Measurements from ENCODE around the gene WASHC3.

The WASHC3 gene

DNA sequence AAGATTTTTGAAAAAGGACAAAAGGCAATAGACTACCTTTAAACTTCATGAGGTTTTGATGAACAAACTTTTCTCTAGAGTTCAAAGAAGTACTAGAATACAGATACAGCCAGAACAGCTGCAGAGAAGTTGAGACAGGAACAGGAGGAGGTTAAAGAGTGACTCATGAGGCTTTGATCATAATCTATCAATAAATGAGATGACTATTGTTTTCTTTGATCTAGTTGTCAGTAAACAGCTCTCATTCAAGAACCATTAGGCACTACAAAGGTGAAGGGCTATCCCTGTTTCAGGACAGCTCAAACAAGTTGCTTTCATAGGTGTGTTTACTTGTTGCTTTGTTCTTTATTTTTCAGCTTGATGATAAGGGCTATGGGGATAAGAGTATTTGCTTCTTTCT is 2.4 kb downstream of the WASHC3 start:
- ATAC-seq (ENCODE audit: insufficient read depth, low read depth) (no peak), DNase-seq (no peak)
- H3K4me2 ChIP-seq (ENCODE audit: insufficient read depth, low read length): no peak overlapping the region
- no peaks in the 10 kb centered on the region; the same call in none of the 2 replicates for H3K36me3 ChIP-seq (ENCODE audit: insufficient read depth, low read length)
- no peak overlapping the region for H2AFZ ChIP-seq (ENCODE audit: low read depth, low read length)
- H3K9me3 ChIP-seq (ENCODE audit: insufficient read depth, low read length, severe bottlenecking): no peaks in the 10 kb centered on the region
- no peak overlapping the region for H3K27ac ChIP-seq (ENCODE audit: low read length)
- no peaks in the 10 kb centered on the region for H3K27me3 ChIP-seq (ENCODE audit: insufficient read depth, low read length, poor library complexity)
- H3K79me2 ChIP-seq (ENCODE audit: insufficient read depth, low read length): peaks cover 9% of the 10 kb centered on the region
- H3K9ac ChIP-seq (ENCODE audit: low read depth, low read length): no peak overlapping the region
- H3K4me1 ChIP-seq (ENCODE audit: insufficient read depth, low read length): peaks cover 22% of the 10 kb centered on the region
- TF ChIP-seq, protein P1, sequence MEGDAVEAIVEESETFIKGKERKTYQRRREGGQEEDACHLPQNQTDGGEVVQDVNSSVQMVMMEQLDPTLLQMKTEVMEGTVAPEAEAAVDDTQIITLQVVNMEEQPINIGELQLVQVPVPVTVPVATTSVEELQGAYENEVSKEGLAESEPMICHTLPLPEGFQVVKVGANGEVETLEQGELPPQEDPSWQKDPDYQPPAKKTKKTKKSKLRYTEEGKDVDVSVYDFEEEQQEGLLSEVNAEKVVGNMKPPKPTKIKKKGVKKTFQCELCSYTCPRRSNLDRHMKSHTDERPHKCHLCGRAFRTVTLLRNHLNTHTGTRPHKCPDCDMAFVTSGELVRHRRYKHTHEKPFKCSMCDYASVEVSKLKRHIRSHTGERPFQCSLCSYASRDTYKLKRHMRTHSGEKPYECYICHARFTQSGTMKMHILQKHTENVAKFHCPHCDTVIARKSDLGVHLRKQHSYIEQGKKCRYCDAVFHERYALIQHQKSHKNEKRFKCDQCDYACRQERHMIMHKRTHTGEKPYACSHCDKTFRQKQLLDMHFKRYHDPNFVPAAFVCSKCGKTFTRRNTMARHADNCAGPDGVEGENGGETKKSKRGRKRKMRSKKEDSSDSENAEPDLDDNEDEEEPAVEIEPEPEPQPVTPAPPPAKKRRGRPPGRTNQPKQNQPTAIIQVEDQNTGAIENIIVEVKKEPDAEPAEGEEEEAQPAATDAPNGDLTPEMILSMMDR (IDR thresholded peaks at IDR 0.05; ENCODE audit: borderline replicate concordance, extremely low read depth, low read length, poor library complexity, severe bottlenecking): no peak
- no peak overlapping the region for H3K4me3 ChIP-seq (ENCODE audit: low read depth in 1 of 2, low read length in 2 of 2)
- no peaks in the 10 kb centered on the region for H4K20me1 ChIP-seq (ENCODE audit: insufficient read depth, low read length)

DNA sequence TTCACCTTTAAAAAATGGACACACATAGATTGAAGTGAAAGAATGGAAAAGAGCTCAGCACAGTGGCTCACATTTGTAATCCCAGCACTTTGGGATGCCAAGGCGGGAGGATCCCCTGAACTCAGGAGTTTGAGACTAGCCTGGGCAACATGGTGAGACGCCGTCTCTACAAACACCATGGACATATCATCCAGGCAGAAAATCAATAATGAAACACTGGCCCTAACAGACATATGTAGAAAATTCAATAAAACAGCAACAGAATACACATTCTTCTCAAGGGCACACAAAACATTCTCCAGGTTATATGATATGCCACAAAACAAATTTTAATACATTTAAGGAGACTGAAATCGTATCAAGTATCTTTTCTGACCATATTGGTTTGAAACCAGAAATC is 7.4 kb downstream of the WASHC3 start:
- H3K27ac ChIP-seq (ENCODE audit: low read length): no peak overlapping the region
- H3K9me3 ChIP-seq (ENCODE audit: insufficient read depth, low read length, severe bottlenecking): no peaks in the 10 kb centered on the region
- H3K27me3 ChIP-seq (ENCODE audit: insufficient read depth, low read length, poor library complexity): no peaks in the 10 kb centered on the region
- TF ChIP-seq, protein P1 (IDR thresholded peaks at IDR 0.05; ENCODE audit: borderline replicate concordance, extremely low read depth, low read length, poor library complexity, severe bottlenecking): no peak
- TF ChIP-seq EZH2 (IDR thresholded peaks at IDR 0.05; ENCODE audit: borderline replicate concordance, low read depth, low read length, severe bottlenecking): no peak
- H3K79me2 ChIP-seq (ENCODE audit: insufficient read depth, low read length): no peaks in the 10 kb centered on the region
- peaks cover under 1% of the 10 kb centered on the region; the same call in 1 of the 2 replicates for H3K4me1 ChIP-seq (ENCODE audit: insufficient read depth, low read length)
- no peak overlapping the region for H3K4me2 ChIP-seq (ENCODE audit: insufficient read depth, low read length)
- H3K9ac ChIP-seq (ENCODE audit: low read depth, low read length): no peak overlapping the region
- no peak overlapping the region for H3K4me3 ChIP-seq (ENCODE audit: low read depth in 1 of 2, low read length in 2 of 2)
- peaks cover 27% of the 10 kb centered on the region for H3K36me3 ChIP-seq (ENCODE audit: insufficient read depth, low read length)
- DNase-seq (no peak), ATAC-seq (ENCODE audit: insufficient read depth, low read depth) (no peak)
- 0 out of 2 replicates have a peak, but pooled peaks cover 3% of the 10 kb centered on the region for H4K20me1 ChIP-seq (ENCODE audit: insufficient read depth, low read length)
- H2AFZ ChIP-seq (ENCODE audit: low read depth, low read length): no peak overlapping the region

DNA sequence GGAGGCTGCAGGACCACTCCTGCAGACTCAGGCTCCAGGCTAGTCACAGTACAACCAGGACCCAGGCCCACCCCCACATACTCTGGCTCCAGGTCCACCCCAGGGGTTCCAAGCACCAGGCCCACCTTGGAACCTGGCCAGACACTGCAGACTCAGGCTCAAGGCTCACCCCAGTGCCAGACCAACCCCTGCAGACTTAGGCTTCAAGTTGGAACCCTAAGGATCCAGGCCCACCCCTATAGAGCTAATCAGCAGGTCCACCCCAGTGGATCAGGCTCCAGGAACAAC is 8.8 kb downstream of the WASHC3 start:
- H3K36me3 ChIP-seq (ENCODE audit: insufficient read depth, low read length): peaks cover 32% of the 10 kb centered on the region
- H3K79me2 ChIP-seq (ENCODE audit: insufficient read depth, low read length): no peaks in the 10 kb centered on the region
- no peak overlapping the region for H3K4me2 ChIP-seq (ENCODE audit: insufficient read depth, low read length)
- H3K9ac ChIP-seq (ENCODE audit: low read depth, low read length): no peak overlapping the region
- DNase-seq (no peak), ATAC-seq (ENCODE audit: insufficient read depth, low read depth) (no peak)
- no peaks in the 10 kb centered on the region for H3K27me3 ChIP-seq (ENCODE audit: insufficient read depth, low read length, poor library complexity)
- no peak overlapping the region for H2AFZ ChIP-seq (ENCODE audit: low read depth, low read length)
- H3K27ac ChIP-seq (ENCODE audit: low read length): no peak overlapping the region
- no peaks in the 10 kb centered on the region for H3K4me1 ChIP-seq (ENCODE audit: insufficient read depth, low read length)
- no peaks in the 10 kb centered on the region for H3K9me3 ChIP-seq (ENCODE audit: insufficient read depth, low read length, severe bottlenecking)
- TF ChIP-seq, protein P1 (IDR thresholded peaks at IDR 0.05; ENCODE audit: borderline replicate concordance, extremely low read depth, low read length, poor library complexity, severe bottlenecking): no peak
- TF ChIP-seq EZH2 (IDR thresholded peaks at IDR 0.05; ENCODE audit: borderline replicate concordance, low read depth, low read length, severe bottlenecking): no peak
- H3K4me3 ChIP-seq (ENCODE audit: low read depth in 1 of 2, low read length in 2 of 2): no peak overlapping the region
- H4K20me1 ChIP-seq (ENCODE audit: insufficient read depth, low read length): 0 out of 2 replicates have a peak, but pooled peaks cover 3% of the 10 kb centered on the region

All from DND-41 (cell line).